ENCODE results near the gene RAPGEF5.

DNA sequence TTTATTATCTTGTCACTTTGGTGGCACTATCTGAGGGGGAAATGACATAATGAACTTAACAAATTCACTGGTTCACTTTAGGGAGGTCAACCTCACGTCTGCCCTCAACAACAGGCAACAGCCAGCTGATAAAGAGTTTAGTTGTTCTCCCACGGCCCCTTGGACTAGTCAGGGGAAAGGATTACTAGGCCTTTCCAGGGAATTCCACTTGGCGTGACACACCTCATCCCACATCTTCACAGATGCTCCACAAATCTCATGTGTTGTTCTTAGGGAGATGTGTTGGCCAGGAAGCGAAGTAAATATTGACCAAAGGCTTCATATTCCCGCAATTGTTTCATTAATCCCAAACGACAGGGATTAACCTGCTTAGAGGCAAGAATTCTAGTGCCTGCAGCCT, 227.8 kb downstream of the RAPGEF5 start:
- TF ChIP-seq, protein P1, sequence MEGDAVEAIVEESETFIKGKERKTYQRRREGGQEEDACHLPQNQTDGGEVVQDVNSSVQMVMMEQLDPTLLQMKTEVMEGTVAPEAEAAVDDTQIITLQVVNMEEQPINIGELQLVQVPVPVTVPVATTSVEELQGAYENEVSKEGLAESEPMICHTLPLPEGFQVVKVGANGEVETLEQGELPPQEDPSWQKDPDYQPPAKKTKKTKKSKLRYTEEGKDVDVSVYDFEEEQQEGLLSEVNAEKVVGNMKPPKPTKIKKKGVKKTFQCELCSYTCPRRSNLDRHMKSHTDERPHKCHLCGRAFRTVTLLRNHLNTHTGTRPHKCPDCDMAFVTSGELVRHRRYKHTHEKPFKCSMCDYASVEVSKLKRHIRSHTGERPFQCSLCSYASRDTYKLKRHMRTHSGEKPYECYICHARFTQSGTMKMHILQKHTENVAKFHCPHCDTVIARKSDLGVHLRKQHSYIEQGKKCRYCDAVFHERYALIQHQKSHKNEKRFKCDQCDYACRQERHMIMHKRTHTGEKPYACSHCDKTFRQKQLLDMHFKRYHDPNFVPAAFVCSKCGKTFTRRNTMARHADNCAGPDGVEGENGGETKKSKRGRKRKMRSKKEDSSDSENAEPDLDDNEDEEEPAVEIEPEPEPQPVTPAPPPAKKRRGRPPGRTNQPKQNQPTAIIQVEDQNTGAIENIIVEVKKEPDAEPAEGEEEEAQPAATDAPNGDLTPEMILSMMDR (IDR thresholded peaks at IDR 0.05), result no peak
- no peak for TF ChIP-seq POLR2A (IDR thresholded peaks at IDR 0.05)
